NCI-H345 treated with DMSO at 0.1 percent for 48 hours (cell line): ENCODE results near the gene ANXA7.
"Not testable (repeated sequence)": the region's sequence is repeated elsewhere in the genome, so short reads cannot be mapped to it uniquely, and the experiment has no call there.

Experiments
- DNase-seq: peaks from one replicate; lab custom pipeline; 2025; ENCODE audit not compliant: unreplicated experiment; lab: John Stamatoyannopoulos, UW

Gene ANXA7

DNA sequence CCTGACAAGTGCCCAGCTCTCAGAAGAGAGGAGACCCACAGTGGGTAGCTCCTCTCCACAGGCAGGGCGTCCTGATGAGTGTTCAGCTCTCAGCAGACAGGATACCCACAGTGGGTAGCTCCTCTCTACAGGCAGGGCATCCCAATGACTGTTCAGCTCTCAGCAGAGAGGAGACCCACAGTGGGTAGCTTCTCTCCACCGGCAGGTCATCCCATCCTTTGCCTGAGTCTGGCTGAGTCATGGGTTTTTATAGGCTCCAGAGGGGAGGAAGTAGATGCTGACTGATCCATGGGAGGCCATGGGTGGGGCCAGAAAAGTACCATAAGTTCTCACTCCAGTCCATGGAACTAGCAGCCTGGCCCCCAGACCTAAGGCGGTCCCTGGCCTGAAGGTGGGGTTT is 73.7 kb downstream of the ANXA7 start:
- no peak for DNase-seq

DNA sequence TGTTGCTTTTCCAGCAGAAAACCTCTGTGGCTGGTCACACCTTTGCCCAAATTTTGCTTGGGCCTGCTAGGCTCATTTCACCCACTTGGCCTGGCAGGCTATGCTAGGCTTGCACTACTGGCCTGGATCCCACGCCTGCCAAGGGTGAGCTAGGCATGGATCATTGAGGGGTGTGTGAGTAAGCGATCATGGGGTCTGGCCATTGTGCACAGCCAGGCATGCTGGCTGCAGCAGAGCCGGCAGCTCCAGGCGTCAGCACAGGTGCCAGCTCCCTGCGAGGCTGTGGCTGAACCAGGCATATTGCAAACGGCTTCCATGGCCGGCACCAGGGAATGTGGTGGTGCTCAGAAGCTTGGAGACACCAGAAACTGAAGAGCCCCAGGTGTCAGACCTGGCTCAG is 74.4 kb downstream of the ANXA7 start:
- no peak for DNase-seq

DNA sequence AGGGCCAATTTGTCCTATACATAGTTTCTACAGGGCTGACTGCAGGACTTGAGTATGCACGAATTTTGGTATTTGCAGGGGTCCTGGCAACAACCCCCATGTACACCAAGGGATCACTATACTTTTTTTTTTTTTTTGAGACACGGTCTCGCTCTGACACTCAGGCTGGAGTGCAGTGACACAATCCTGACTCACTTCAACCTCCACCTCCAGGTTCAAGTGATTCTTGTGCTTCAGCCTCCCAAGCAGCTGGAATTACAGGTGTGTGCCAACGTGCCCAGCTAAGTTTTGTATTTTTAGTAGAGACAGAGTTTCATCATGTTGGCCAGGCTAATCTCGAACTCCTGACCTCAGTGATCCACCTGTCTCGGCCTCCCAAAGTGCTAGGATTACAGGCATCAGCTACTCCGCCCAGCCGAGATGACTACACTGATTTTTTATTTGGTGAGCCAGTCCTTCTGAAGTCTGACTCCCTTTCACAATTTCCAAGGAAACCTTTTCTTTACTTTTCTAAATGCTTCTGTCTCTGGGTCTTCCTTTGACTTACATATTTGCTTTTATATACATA is 75.0 kb downstream of the ANXA7 start:
- DNase-seq: no peak

DNA sequence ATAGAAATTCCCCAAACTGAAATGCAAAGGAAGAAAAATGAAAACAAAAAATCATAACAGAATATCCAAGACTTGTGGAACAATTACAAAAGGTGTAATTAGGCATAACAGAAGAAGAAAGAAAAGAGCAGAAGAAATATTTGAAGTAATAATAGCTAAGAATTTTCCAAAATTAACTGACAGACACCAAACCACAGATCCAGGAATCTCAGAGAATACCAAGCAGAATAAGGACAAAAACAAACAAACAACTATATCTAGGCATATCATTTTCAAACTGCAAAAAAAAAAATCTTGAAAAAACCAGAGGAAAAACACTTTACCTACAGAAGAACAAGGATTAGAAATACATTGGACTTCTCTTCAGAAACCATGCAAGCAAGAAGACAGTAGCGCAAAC is 80.7 kb downstream of the ANXA7 start:
- DNase-seq: no peak

- no peak for DNase-seq
These were observed 81.5 kb downstream of the ANXA7 start for GRCh38 chr10:73332379-73332778.

DNA sequence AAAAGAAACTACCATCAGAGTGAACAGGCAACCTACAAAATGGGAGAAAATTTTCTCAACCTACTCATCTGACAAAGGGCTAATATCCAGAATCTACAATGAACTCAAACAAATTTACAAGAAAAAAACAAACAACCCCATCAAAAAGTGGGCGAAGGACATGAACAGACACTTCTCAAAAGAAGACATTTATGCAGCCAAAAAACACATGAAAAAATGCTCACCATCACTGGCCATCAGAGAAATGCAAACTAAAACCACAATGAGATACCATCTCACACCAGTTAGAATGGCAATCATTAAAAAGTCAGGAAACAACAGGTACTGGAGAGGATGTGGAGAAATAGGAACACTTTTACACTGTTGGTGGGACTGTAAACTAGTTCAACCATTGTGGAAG is 85.3 kb downstream of the ANXA7 start:
- DNase-seq: not testable (repeated sequence)

GRCh38 chr10:73325290-73325689 is 88.6 kb downstream of the ANXA7 start:
- not testable (repeated sequence) for DNase-seq
